ENCODE measurements around the gene RAB11A.
A peak's percentile ranks its signal among the peaks of the same experiment; 100 is the strongest.

- TF ChIP-seq, protein P1, sequence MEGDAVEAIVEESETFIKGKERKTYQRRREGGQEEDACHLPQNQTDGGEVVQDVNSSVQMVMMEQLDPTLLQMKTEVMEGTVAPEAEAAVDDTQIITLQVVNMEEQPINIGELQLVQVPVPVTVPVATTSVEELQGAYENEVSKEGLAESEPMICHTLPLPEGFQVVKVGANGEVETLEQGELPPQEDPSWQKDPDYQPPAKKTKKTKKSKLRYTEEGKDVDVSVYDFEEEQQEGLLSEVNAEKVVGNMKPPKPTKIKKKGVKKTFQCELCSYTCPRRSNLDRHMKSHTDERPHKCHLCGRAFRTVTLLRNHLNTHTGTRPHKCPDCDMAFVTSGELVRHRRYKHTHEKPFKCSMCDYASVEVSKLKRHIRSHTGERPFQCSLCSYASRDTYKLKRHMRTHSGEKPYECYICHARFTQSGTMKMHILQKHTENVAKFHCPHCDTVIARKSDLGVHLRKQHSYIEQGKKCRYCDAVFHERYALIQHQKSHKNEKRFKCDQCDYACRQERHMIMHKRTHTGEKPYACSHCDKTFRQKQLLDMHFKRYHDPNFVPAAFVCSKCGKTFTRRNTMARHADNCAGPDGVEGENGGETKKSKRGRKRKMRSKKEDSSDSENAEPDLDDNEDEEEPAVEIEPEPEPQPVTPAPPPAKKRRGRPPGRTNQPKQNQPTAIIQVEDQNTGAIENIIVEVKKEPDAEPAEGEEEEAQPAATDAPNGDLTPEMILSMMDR (IDR thresholded peaks at IDR 0.05): peak; percentile 60 to 73 (median 68)
- TF ChIP-seq POLR2A (IDR thresholded peaks at IDR 0.05): no peak
Measured at GRCh38 chr15:65824031-65824743, 45.1 kb upstream of the RAB11A start.

Data from adrenal gland (tissue), 5 donors.